GM19023 (cell line): ENCODE data around the gene MDM2.
"Not testable (repeated sequence)": the region's sequence is repeated elsewhere in the genome, so short reads cannot be mapped to it uniquely, and the experiment has no call there.

Source experiments
- ATAC-seq: cut with Tn5 transposase; IDR thresholded peaks from one replicate; pipeline ENCODE4 v1.9.1; 2021; ENCODE audit warnings: mild to moderate bottlenecking, moderate library complexity; ENCODE audit not compliant: unreplicated experiment

Gene MDM2

GRCh38 chr12:68824597-68825250, 16.7 kb downstream of the MDM2 start:
- no peak for ATAC-seq

GRCh38 chr12:68825569-68826217, 17.7 kb downstream of the MDM2 start:
- ATAC-seq = no peak

GRCh38 chr12:68827895-68828671, 20.1 kb downstream of the MDM2 start:
- no peak for ATAC-seq

GRCh38 chr12:68828672-68829068, 20.7 kb downstream of the MDM2 start:
- ATAC-seq = no peak

GRCh38 chr12:68831272-68831671, 23.3 kb downstream of the MDM2 start:
- ATAC-seq = no peak

- ATAC-seq = no peak
Observed at GRCh38 chr12:68831751-68832503, 23.9 kb downstream of the MDM2 start.

GRCh38 chr12:68832504-68832867, 24.5 kb downstream of the MDM2 start:
- no peak for ATAC-seq

- no peak for ATAC-seq
Observed at GRCh38 chr12:68833508-68833907, 25.5 kb downstream of the MDM2 start.

- ATAC-seq = no peak
Observed at GRCh38 chr12:68835333-68835908, 27.4 kb downstream of the MDM2 start.

- no peak for ATAC-seq
Observed at GRCh38 chr12:68837215-68837614, 29.2 kb downstream of the MDM2 start.

GRCh38 chr12:68838046-68838886, 30.3 kb downstream of the MDM2 start:
- no peak for ATAC-seq

GRCh38 chr12:68839183-68840147, 31.5 kb downstream of the MDM2 start:
- no peak for ATAC-seq

GRCh38 chr12:68841175-68841574, 33.2 kb downstream of the MDM2 start:
- not testable (repeated sequence) for ATAC-seq

- no peak for ATAC-seq
Observed at GRCh38 chr12:68841717-68842116, 33.7 kb downstream of the MDM2 start.

GRCh38 chr12:68842123-68842522, 34.1 kb downstream of the MDM2 start:
- no peak for ATAC-seq

GRCh38 chr12:68842784-68843567, 35.0 kb downstream of the MDM2 start:
- ATAC-seq = no peak

- ATAC-seq = no peak
Observed at GRCh38 chr12:68844318-68844745, 36.4 kb downstream of the MDM2 start.
